Keratinocyte (primary cell): Measurements from ENCODE around the gene PUM1.

Experiments used
- EZH2 ChIP-seq: IDR thresholded peaks from one replicate; pipeline ENCODE4 v1.6.1; 2012; ENCODE audit warnings: inconsistent platforms, mild to moderate bottlenecking, low read length, moderate library complexity
- TF ChIP-seq, protein P1 (sequence below), 3 experiments: IDR thresholded peaks in 1 of 3; conservative IDR thresholded peaks in 1 of 3; optimal IDR thresholded peaks in 1 of 3; 2 replicates in 2 of 3; 3 replicates in 1 of 3; pipeline versions ENCODE3 to v1.5.1; 2011; ENCODE audit warnings: low read length in 3 of 3, mild to moderate bottlenecking in 3 of 3, moderate library complexity in 2 of 3, control low read depth in 1 of 3, inconsistent platforms in 1 of 3; ENCODE audit not compliant: insufficient read depth in 2 of 3; ENCODE audit errors: extremely low read depth in 1 of 3

- TF ChIP-seq, protein P1, sequence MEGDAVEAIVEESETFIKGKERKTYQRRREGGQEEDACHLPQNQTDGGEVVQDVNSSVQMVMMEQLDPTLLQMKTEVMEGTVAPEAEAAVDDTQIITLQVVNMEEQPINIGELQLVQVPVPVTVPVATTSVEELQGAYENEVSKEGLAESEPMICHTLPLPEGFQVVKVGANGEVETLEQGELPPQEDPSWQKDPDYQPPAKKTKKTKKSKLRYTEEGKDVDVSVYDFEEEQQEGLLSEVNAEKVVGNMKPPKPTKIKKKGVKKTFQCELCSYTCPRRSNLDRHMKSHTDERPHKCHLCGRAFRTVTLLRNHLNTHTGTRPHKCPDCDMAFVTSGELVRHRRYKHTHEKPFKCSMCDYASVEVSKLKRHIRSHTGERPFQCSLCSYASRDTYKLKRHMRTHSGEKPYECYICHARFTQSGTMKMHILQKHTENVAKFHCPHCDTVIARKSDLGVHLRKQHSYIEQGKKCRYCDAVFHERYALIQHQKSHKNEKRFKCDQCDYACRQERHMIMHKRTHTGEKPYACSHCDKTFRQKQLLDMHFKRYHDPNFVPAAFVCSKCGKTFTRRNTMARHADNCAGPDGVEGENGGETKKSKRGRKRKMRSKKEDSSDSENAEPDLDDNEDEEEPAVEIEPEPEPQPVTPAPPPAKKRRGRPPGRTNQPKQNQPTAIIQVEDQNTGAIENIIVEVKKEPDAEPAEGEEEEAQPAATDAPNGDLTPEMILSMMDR (optimal IDR thresholded peaks at IDR 0.05 in 1 of 3, IDR thresholded peaks at IDR 0.05 in 1 of 3, conservative IDR thresholded peaks at IDR 0.05 in 1 of 3; ENCODE audit: extremely low read depth in 1 of 3, insufficient read depth in 2 of 3, low read length in 3 of 3) = no peak
- no peak for TF ChIP-seq EZH2
Observed at GRCh38 chr1:31065310-31066217, at the start of gene PUM1.
